ENCODE data around the gene ZNF69.
"Not testable (repeated sequence)": the region's sequence is repeated elsewhere in the genome, so short reads cannot be mapped to it uniquely, and the experiment has no call there.

ZNF69 gene

GRCh38 chr19:11902228-11902627 is 14.6 kb downstream of the ZNF69 start:
- no peak for DNase-seq

DNA sequence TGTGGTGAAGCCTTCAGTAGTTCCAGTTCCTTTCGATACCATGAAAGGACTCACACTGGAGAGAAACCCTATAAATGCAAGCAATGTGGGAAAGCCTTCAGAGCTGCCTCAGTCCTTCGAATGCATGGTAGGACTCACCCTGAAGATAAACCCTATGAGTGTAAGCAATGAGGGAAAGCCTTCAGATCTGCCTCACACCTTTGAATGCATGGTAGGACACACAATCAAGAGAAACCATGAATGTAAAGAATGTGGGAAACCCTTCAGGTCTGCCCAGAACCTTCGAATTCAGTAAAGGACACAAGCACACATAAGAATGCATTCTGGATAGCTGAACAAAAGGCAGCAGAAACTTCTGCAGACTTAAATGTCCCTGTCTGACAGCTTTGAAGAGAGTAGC is 18.3 kb downstream of the ZNF69 start:
- no peak for DNase-seq

GRCh38 chr19:11911937-11912336 is 24.4 kb downstream of the ZNF69 start:
- DNase-seq: not testable (repeated sequence)

DNA sequence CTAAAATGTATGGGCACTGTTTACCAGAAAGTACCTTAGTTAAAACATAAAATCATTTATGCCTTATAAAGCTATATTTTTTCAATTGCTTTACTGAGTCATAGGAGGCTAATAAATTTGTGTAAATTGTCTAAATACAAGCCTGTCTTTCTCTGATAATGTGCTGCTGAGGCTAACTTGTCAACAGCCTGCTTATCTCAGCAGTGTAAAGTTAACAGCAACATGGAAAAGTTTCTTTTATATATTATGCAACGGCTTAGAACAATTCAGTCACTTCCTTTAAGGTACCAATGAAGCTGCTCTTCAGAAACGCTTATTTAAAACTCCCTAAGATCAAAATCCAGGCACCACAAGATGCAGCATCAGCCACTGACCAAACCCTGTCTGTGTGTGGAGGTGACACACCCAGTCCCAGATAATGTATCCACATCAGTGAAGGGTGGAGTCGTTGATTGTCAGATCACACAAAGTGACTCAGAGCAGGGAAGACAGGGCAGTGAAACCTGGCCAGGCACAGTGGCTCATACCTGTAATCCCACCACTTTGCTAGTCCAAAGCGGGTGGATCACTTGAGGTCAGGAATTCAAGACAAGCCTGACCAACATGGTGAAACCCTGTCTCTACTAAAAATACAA is 27.0 kb downstream of the ZNF69 start:
- not testable (repeated sequence) for DNase-seq

DNA sequence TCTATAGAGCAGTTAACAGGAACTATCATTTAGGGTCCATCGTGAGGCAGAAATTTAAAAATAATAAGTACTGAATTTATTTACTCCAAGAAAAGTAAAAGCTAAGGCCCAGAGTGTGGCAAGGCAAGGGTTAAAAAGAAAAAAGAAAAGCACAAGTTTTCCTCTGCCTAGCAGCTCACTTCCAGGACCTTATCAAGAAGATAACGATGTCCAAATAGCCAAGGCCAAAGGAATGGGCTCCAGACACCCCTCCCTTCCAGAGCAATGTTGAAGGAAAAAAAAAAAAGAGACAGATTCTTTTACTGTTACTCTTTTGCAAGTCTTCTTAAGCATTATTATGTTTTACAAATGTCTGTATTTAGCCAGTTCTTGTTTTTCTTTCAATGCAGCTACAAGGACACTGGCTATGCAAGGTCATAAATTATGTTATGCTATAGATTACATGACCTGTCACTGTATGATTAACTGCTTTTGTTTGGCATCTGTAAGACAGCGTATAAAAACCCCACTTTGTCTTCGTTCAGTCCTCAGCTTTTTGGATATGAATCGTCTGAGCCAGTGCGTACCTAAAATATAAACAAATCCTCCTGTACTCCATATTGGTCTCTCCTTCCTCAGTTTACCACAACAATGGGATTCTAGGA is 34.4 kb downstream of the ZNF69 start:
- no peak for DNase-seq

GRCh38 chr19:11924886-11925650 is 37.5 kb downstream of the ZNF69 start, which contains the start of gene ZNF700:
TSS of gene ZNF700 (plus strand) at chr19:11925107. CDS start at chr19:11925211, 104 bp downstream.
- peak; percentile 87 for DNase-seq

GRCh38 chr19:11925651-11926187 is 38.1 kb downstream of the ZNF69 start:
- not testable (repeated sequence) for DNase-seq

- no peak for DNase-seq
Observed at GRCh38 chr19:11927227-11927626, 39.6 kb downstream of the ZNF69 start.

GRCh38 chr19:11931051-11931450 is 43.5 kb downstream of the ZNF69 start:
- no peak for DNase-seq

DNA sequence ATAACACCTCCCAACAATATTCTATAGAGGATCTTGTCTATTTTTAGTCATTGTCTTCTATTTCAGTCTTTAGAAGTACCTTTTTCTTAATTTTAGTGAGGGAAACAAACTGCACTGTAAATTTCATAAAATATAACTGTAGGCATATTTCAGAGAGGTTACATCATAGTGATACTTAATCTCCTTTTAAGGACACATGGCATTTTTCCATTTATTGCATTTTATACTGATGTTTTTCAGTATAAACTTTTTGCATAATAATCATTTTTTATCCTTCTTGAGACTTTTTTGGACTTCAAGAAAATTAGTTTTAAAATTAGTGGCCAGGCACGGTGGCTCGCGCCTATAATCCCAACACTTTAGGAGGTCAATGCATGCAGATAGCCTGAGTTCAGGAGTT is 43.9 kb downstream of the ZNF69 start:
- no peak for DNase-seq

DNA sequence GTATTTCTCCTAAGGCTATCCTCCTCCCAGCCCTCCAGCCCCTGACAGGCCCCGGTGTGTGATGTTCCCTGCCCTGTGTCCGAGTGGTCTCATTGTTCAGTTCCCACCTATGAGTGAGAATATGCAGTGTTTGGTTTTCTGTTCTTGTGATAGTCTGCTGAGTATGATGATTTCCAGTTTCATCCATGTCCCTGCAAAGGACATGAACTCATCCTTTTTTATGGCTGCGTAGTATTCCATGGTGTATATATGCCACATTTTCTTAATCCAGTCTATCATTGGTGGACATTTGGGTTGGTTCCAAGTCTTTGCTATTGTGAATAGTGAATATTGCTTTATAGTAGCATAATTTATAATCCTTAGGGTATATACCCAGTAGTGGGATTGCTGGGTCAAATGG is 48.2 kb downstream of the ZNF69 start:
- not testable (repeated sequence) for DNase-seq

GRCh38 chr19:11938383-11938782 is 50.8 kb downstream of the ZNF69 start:
- DNase-seq: not testable (repeated sequence)

DNA sequence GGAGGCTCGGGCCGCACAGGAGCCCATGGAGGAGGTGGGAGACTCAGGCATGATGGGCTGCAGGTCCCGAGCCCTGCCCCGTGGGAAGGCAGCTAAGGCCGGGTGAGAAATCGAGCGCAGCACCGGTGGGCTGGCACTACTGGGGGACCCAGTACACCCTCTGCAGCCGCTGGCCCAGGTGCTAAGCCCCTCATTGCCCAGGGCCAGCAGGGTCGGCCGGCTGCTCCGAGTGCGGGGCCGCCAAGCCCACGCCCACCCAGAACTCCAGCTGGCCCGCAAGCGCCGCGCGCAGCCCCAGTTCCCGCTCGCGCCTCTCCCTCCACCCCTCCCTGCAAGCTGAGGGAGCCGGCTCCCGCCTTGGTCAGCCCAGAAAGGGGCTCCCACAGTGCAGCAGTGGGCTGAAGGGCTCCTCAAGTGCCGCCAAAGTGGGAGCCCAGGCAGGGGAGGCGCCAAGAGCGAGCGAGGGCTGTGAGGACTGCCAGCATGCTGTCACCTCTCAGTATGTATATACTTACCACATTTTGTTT is 53.8 kb downstream of the ZNF69 start:
- DNase-seq: not testable (repeated sequence)

DNA sequence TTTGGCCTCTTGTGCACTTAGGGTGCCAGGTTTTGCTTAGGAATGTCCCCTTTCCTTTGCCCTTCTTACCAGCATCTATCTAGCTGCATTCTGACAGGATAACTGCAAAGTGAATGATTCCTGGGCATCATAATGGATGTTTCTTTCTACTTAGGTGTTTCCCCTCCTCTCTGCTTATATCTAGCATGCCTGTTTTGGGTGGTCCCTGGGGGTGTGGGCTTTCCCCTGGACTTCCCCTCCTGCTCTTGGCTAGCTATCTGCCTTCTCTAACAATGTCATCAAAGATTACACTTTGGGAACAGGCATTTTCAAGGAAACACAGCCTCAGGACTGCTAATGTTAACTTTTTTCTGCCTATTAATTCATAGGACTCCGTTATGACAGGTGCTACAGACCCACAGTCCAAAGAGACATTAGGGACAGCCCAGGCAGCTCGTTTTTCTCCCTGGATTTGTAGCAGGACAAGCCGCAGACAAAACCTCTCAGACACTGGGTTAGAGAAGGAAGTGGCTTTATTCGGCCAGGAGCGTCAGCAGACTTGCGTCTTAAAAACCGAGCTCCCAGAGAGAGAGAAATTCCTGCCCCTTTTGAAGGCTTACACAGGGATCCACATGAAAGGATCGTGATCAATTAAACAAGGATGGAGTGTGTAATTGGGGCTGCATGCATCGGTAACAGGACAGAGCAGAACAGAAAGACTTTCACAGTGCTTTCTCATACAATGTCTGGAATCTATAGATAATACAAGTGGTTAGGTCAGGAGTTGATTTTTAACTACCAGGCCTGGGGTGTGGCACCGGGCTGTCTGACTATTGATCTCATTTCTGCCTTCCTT is 54.6 kb downstream of the ZNF69 start:
- no peak for DNase-seq

GRCh38 chr19:11942843-11943108 is 55.2 kb downstream of the ZNF69 start:
- no peak for DNase-seq

- no peak for DNase-seq
Observed at GRCh38 chr19:11944656-11945055, 57.1 kb downstream of the ZNF69 start.

GRCh38 chr19:11948646-11949045 is 61.1 kb downstream of the ZNF69 start:
- DNase-seq: no peak

GRCh38 chr19:11949201-11949600 is 61.6 kb downstream of the ZNF69 start:
- no peak for DNase-seq

GRCh38 chr19:11949614-11950080 is 62.1 kb downstream of the ZNF69 start:
- not testable (repeated sequence) for DNase-seq

- DNase-seq: no peak
Observed at GRCh38 chr19:11950312-11950711, 62.7 kb downstream of the ZNF69 start.
